ENCODE measurements around the gene MYO1H. TPM values are rescaled to one million over a fixed set of nuclear protein-coding genes. Genes with fewer than 3 reads are reported as not detected.
"Not testable (repeated sequence)": the region's sequence is repeated elsewhere in the genome, so short reads cannot be mapped to it uniquely, and the experiment has no call there.

MYO1H gene
- polyA plus RNA-seq, 4 donors, result 1.6 TPM; not detected in 3

GRCh38 chr12:109467978-109468676 is 120.4 kb downstream of the MYO1H start:
- 63 to 85% (median 74%) methylated on average over 7 of the region's 8 CpGs for WGBS, 3 donors
- no peaks in the 10 kb centered on the region for H3K27me3 ChIP-seq (ENCODE audit: control insufficient read depth in 3 of 3, insufficient read depth in 3 of 3, low read length in 3 of 3)
- peak overlapping the region in 2 of 3 donors; percentile 22 to 59 for H3K27ac ChIP-seq (ENCODE audit: low read depth in 1 of 3, low read length in 2 of 3)
- peaks cover 0 to 8% (median 4%) of the 10 kb centered on the region in 3 donors for H3K4me1 ChIP-seq (ENCODE audit: control insufficient read depth in 3 of 3, insufficient read depth in 2 of 3, low read depth in 1 of 3, low read length in 2 of 3)
- H3K36me3 ChIP-seq (ENCODE audit: control insufficient read depth in 3 of 3, insufficient read depth in 2 of 3, low read depth in 1 of 3, low read length in 3 of 3), result peaks cover 4 to 54% (median 5%) of the 10 kb centered on the region in 3 donors
- no peak overlapping the region for H3K4me3 ChIP-seq (ENCODE audit: low read depth in 1 of 3, low read length in 3 of 3)
- FAIRE-seq (no peak), DNase-seq (no peak)
- H3K9me3 ChIP-seq (ENCODE audit: control insufficient read depth in 2 of 2, insufficient read depth in 1 of 2, low read depth in 1 of 2, low read length in 1 of 2), result no peaks in the 10 kb centered on the region

GRCh38 chr12:109469517-109469916 is 121.8 kb downstream of the MYO1H start:
- Histone ChIP-seq H3K4me3 (ENCODE audit: low read depth in 1 of 3, low read length in 3 of 3) (no peak overlapping the region), H3K36me3 (ENCODE audit: control insufficient read depth in 3 of 3, insufficient read depth in 2 of 3, low read depth in 1 of 3, low read length in 3 of 3) (peaks cover 4 to 48% (median 5%) of the 10 kb centered on the region in 3 donors), H3K27ac (ENCODE audit: low read depth in 1 of 3, low read length in 2 of 3) (no peak overlapping the region), H3K9me3 (ENCODE audit: control insufficient read depth in 2 of 2, insufficient read depth in 1 of 2, low read depth in 1 of 2, low read length in 1 of 2) (no peaks in the 10 kb centered on the region), H3K27me3 (ENCODE audit: control insufficient read depth in 3 of 3, insufficient read depth in 3 of 3, low read length in 3 of 3) (no peaks in the 10 kb centered on the region), H3K4me1 (ENCODE audit: control insufficient read depth in 3 of 3, insufficient read depth in 2 of 3, low read depth in 1 of 3, low read length in 2 of 3) (no peaks in the 10 kb centered on the region)
- DNase-seq, result no peak
- FAIRE-seq, result no peak
- 87 to 94% (median 92%) methylated on average over 10 of the region's 10 CpGs for WGBS, 3 donors

- no peak for DNase-seq
- WGBS, 3 donors, result 90 to 98% (median 94%) methylated on average over 3 of the region's 3 CpGs
- Histone ChIP-seq H3K4me3 (ENCODE audit: low read depth in 1 of 3, low read length in 3 of 3) (no peak overlapping the region), H3K9me3 (ENCODE audit: control insufficient read depth in 2 of 2, insufficient read depth in 1 of 2, low read depth in 1 of 2, low read length in 1 of 2) (no peaks in the 10 kb centered on the region), H3K36me3 (ENCODE audit: control insufficient read depth in 3 of 3, insufficient read depth in 2 of 3, low read depth in 1 of 3, low read length in 3 of 3) (peaks cover 0 to 24% (median 2%) of the 10 kb centered on the region in 3 donors), H3K27me3 (ENCODE audit: control insufficient read depth in 3 of 3, insufficient read depth in 3 of 3, low read length in 3 of 3) (no peaks in the 10 kb centered on the region), H3K27ac (ENCODE audit: low read depth in 1 of 3, low read length in 2 of 3) (no peak overlapping the region), H3K4me1 (ENCODE audit: control insufficient read depth in 3 of 3, insufficient read depth in 2 of 3, low read depth in 1 of 3, low read length in 2 of 3) (peaks cover 0 to 6% (median 6%) of the 10 kb centered on the region in 3 donors)
- FAIRE-seq, result no peak
Observed at GRCh38 chr12:109473006-109473405, 125.3 kb downstream of the MYO1H start.

GRCh38 chr12:109473526-109474270 is 126.0 kb downstream of the MYO1H start:
- H3K4me3 ChIP-seq (ENCODE audit: low read depth in 1 of 3, low read length in 3 of 3); H3K4me1 ChIP-seq (ENCODE audit: control insufficient read depth in 3 of 3, insufficient read depth in 2 of 3, low read depth in 1 of 3, low read length in 2 of 3); FAIRE-seq; H3K27me3 ChIP-seq (ENCODE audit: control insufficient read depth in 3 of 3, insufficient read depth in 3 of 3, low read length in 3 of 3); H3K9me3 ChIP-seq (ENCODE audit: control insufficient read depth in 2 of 2, insufficient read depth in 1 of 2, low read depth in 1 of 2, low read length in 1 of 2); DNase-seq; H3K27ac ChIP-seq (ENCODE audit: low read depth in 1 of 3, low read length in 2 of 3): not testable (repeated sequence)
- WGBS, 3 donors, result 92 to 93% (median 93%) methylated on average over 16 of the region's 16 CpGs
- peaks cover 0 to 19% (median 2%) of the 10 kb centered on the region in 3 donors for H3K36me3 ChIP-seq (ENCODE audit: control insufficient read depth in 3 of 3, insufficient read depth in 2 of 3, low read depth in 1 of 3, low read length in 3 of 3)

DNA sequence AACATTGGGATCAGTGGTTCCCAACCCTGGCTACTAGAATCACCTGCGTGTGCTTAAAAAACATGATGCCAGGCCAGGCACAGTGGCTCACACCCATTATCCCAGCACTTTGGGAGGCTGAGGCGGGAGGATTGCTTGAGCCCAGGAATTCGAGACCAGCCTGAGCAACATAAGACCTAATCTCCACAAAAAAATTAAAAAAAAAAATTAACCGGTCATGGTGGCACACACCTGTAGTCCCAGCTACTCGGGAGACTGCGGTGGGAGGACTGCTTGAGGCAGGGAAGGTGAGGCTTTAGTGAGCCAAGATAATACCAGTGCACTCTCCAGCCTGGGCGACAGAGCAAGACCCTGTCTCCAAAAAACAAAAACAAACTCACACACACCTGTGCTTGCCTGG is 127.4 kb downstream of the MYO1H start:
- no peaks in the 10 kb centered on the region for H3K9me3 ChIP-seq (ENCODE audit: control insufficient read depth in 2 of 2, insufficient read depth in 1 of 2, low read depth in 1 of 2, low read length in 1 of 2)
- 89 to 96% (median 91%) methylated on average over 7 of the region's 7 CpGs for WGBS, 3 donors
- no peaks in the 10 kb centered on the region for H3K27me3 ChIP-seq (ENCODE audit: control insufficient read depth in 3 of 3, insufficient read depth in 3 of 3, low read length in 3 of 3)
- peaks cover 0 to 9% (median 2%) of the 10 kb centered on the region in 3 donors for H3K36me3 ChIP-seq (ENCODE audit: control insufficient read depth in 3 of 3, insufficient read depth in 2 of 3, low read depth in 1 of 3, low read length in 3 of 3)
- H3K4me1 ChIP-seq (ENCODE audit: control insufficient read depth in 3 of 3, insufficient read depth in 2 of 3, low read depth in 1 of 3, low read length in 2 of 3), result peaks cover 0 to 11% (median 6%) of the 10 kb centered on the region in 3 donors
- DNase-seq, result no peak
- no peak overlapping the region for H3K27ac ChIP-seq (ENCODE audit: low read depth in 1 of 3, low read length in 2 of 3)
- H3K4me3 ChIP-seq (ENCODE audit: low read depth in 1 of 3, low read length in 3 of 3), result no peak overlapping the region
- no peak for FAIRE-seq

DNA sequence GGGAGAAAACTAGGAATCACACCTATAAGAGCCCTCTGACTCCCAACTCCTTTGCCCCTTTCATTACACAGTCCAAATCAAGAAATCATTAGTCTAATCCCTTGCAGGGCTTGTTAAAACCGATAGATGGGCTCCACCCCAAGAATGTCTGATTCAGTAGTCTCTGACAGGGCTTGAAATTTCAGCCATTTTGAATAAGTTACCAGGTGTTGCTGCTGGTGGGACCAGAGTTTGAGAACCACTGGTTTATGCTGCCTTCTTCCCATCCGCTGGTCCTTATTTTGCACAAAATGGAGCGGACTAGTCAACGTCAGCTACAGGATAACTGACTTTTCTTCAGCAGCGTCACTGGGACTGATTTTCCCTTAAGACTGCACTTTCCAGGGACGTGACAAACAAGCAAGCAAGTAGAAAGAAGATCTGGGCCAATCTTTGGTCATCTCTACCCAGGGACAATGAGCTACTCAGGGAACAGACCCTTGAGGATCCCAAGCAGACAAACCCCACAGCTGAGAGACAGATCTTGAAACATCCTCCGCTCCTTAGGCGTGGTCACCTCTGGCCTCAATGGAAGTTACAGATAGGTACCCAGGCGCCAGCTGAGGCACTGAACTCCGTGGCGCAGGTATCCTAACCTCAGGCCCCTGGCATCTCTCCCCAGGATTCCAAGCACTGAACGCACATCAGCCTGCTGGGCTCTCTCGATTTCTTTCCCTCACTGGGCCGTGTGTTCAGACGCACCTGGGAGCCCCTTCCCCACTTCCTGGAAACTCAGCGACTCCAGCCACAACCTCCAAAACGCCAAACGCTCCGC is 128.5 kb downstream of the MYO1H start:
- DNase-seq, result peak in 1 of 2 donors; percentile 21
- Histone ChIP-seq H3K36me3 (ENCODE audit: control insufficient read depth in 3 of 3, insufficient read depth in 2 of 3, low read depth in 1 of 3, low read length in 3 of 3) (peaks cover 0 to 7% (median 0%) of the 10 kb centered on the region in 3 donors), H3K4me1 (ENCODE audit: control insufficient read depth in 3 of 3, insufficient read depth in 2 of 3, low read depth in 1 of 3, low read length in 2 of 3) (peaks cover 0 to 11% (median 6%) of the 10 kb centered on the region in 3 donors), H3K27ac (ENCODE audit: low read depth in 1 of 3, low read length in 2 of 3) (peak overlapping the region in 1 of 3 donors; percentile 98), H3K4me3 (ENCODE audit: low read depth in 1 of 3, low read length in 3 of 3) (peak overlapping the region; percentile 83 to 97 (median 94)), H3K9me3 (ENCODE audit: control insufficient read depth in 2 of 2, insufficient read depth in 1 of 2, low read depth in 1 of 2, low read length in 1 of 2) (no peaks in the 10 kb centered on the region), H3K27me3 (ENCODE audit: control insufficient read depth in 3 of 3, insufficient read depth in 3 of 3, low read length in 3 of 3) (no peaks in the 10 kb centered on the region)
- 16 to 20% (median 17%) methylated on average over 19 of the region's 19 CpGs for WGBS, 3 donors
- FAIRE-seq, result no peak

- no peaks in the 10 kb centered on the region for H3K27me3 ChIP-seq (ENCODE audit: control insufficient read depth in 3 of 3, insufficient read depth in 3 of 3, low read length in 3 of 3)
- peaks cover 0 to 11% (median 6%) of the 10 kb centered on the region in 3 donors for H3K4me1 ChIP-seq (ENCODE audit: control insufficient read depth in 3 of 3, insufficient read depth in 2 of 3, low read depth in 1 of 3, low read length in 2 of 3)
- peak overlapping the region in 2 of 3 donors; percentile 86 to 98 for H3K27ac ChIP-seq (ENCODE audit: low read depth in 1 of 3, low read length in 2 of 3)
- DNase-seq (no peak), FAIRE-seq (no peak)
- WGBS, 3 donors, result 0 to 1% (median 1%) methylated on average over 11 of the region's 11 CpGs
- peak overlapping the region; percentile 83 to 97 (median 94) for H3K4me3 ChIP-seq (ENCODE audit: low read depth in 1 of 3, low read length in 3 of 3)
- H3K9me3 ChIP-seq (ENCODE audit: control insufficient read depth in 2 of 2, insufficient read depth in 1 of 2, low read depth in 1 of 2, low read length in 1 of 2), result no peaks in the 10 kb centered on the region
- peaks cover 0 to 7% (median 0%) of the 10 kb centered on the region in 3 donors for H3K36me3 ChIP-seq (ENCODE audit: control insufficient read depth in 3 of 3, insufficient read depth in 2 of 3, low read depth in 1 of 3, low read length in 3 of 3)
Observed at GRCh38 chr12:109476807-109477184, 129.1 kb downstream of the MYO1H start.
